OCI-LY1 (cell line): ENCODE results near the gene LAMC2.
"Not testable (repeated sequence)": the region's sequence is repeated elsewhere in the genome, so short reads cannot be mapped to it uniquely, and the experiment has no call there.

ENCODE experiments used
- H2AFZ ChIP-seq: fragments of 200-600 bp; sonication (generic), shearing (Covaris generic); 2 replicates; pipeline ENCODE4 v1.6.0; 2014; ENCODE audit warnings: antibody characterized with exemption, mild to moderate bottlenecking, low read length
- H3F3A ChIP-seq: fragments of 200-600 bp; sonication (generic), shearing (Covaris generic); 2 replicates; pipeline ENCODE4 v1.6.0; 2014; ENCODE audit warnings: mild to moderate bottlenecking, antibody characterized with exemption, low read length, moderate library complexity; ENCODE audit not compliant: insufficient read depth
- H3K27ac ChIP-seq: fragments of 200-600 bp; sonication (generic); 2 replicates; pipeline ENCODE4 v1.5.1; 2014; ENCODE audit warnings: low read length, mixed run types, mild to moderate bottlenecking, low read depth; ENCODE audit not compliant: poor library complexity, severe bottlenecking
- H3K27me3 ChIP-seq: fragments of 200-600 bp; sonication (generic); 2 replicates; pipeline ENCODE4 v1.6.0; 2014; ENCODE audit warnings: antibody characterized with exemption, mild to moderate bottlenecking, low read length, moderate library complexity; ENCODE audit not compliant: insufficient read depth
- H3K36me3 ChIP-seq: fragments of 200-600 bp; sonication (generic); 2 replicates; pipeline ENCODE4 v1.6.1; 2014; ENCODE audit warnings: mild to moderate bottlenecking, antibody characterized with exemption, low read length, moderate library complexity, mixed read lengths; ENCODE audit not compliant: insufficient read depth
- H3K4me1 ChIP-seq: fragments of 200-600 bp; sonication (generic); 2 replicates; pipeline ENCODE4 v1.5.1; 2014; ENCODE audit warnings: mild to moderate bottlenecking, low read length, moderate library complexity; ENCODE audit not compliant: insufficient read depth, severe bottlenecking
- H3K4me2 ChIP-seq: fragments of 200-600 bp; sonication (generic), shearing (Covaris generic); 2 replicates; pipeline ENCODE4 v1.6.1; 2014; ENCODE audit warnings: low read length
- H3K4me3 ChIP-seq: fragments of 200-600 bp; sonication (generic); 2 replicates; pipeline ENCODE4 v1.5.1; 2014; ENCODE audit warnings: low read length, low read depth, mild to moderate bottlenecking, mixed read lengths; ENCODE audit not compliant: poor library complexity, severe bottlenecking
- H3K79me2 ChIP-seq: fragments of 200-600 bp; shearing (Covaris generic); 2 replicates; pipeline ENCODE4 v1.6.1; 2016; ENCODE audit warnings: mixed run types, low read length, mixed read lengths; ENCODE audit not compliant: insufficient read depth
- H3K9ac ChIP-seq: fragments of 200-600 bp; sonication (generic), shearing (Covaris generic); 2 replicates; pipeline ENCODE4 v1.6.1; 2014; ENCODE audit warnings: mild to moderate bottlenecking, low read length, mixed read lengths
- H3K9me2 ChIP-seq: fragments of 200-600 bp; sonication (generic), shearing (Covaris generic); 2 replicates; pipeline ENCODE4 v1.6.1; 2014; ENCODE audit warnings: low read depth, mild to moderate bottlenecking, low read length, mixed read lengths
- H3K9me3 ChIP-seq: fragments of 200-600 bp; shearing (Covaris generic); 2 replicates; pipeline ENCODE4 v1.6.1; 2014; ENCODE audit warnings: low read length, mixed read lengths
- H4K20me1 ChIP-seq: fragments of 200-600 bp; sonication (generic), shearing (Covaris generic); 2 replicates; pipeline ENCODE4 v1.6.0; 2016; ENCODE audit warnings: mild to moderate bottlenecking, low read length; ENCODE audit not compliant: insufficient read depth
- CTCF ChIP-seq: fragments of 200-600 bp; sonication (generic), shearing (Covaris generic); IDR thresholded peaks from 2 replicates; pipeline ENCODE4 v1.5.1; 2017; ENCODE audit warnings: mild to moderate bottlenecking, antibody characterized with exemption, low read length, moderate library complexity, mixed read lengths
- EZH2 ChIP-seq: fragments of 200-600 bp; sonication (generic), shearing (Covaris generic); IDR thresholded peaks from 2 replicates; pipeline ENCODE4 v1.8.0; 2017; ENCODE audit warnings: borderline replicate concordance, mixed run types, mild to moderate bottlenecking, antibody characterized with exemption, low read length, moderate library complexity, mixed read lengths

Gene LAMC2

GRCh38 chr1:183148599-183148998 lies 37.5 kb upstream of the LAMC2 start:
- Histone ChIP-seq H3K4me1 (no peaks in the 10 kb centered on the region), H3K27me3 (no peaks in the 10 kb centered on the region), H2AFZ (no peak overlapping the region), H3F3A (no peaks in the 10 kb centered on the region), H3K9ac (no peak overlapping the region), H3K9me3 (no peaks in the 10 kb centered on the region), H3K79me2 (no peaks in the 10 kb centered on the region), H4K20me1 (no peaks in the 10 kb centered on the region), H3K4me3 (no peak overlapping the region), H3K36me3 (peaks cover 11% of the 10 kb centered on the region), H3K9me2 (no peaks in the 10 kb centered on the region), H3K27ac (no peak overlapping the region), H3K4me2 (no peak overlapping the region)
- no peak for TF ChIP-seq CTCF
- no peak for TF ChIP-seq EZH2

- H3K27me3 ChIP-seq = 0 out of 2 replicates have a peak, but pooled peaks cover 3% of the 10 kb centered on the region
- H3K4me1 ChIP-seq = no peaks in the 10 kb centered on the region
- no peaks in the 10 kb centered on the region for H4K20me1 ChIP-seq
- H3F3A ChIP-seq = no peaks in the 10 kb centered on the region
- no peaks in the 10 kb centered on the region for H3K9me3 ChIP-seq
- H3K27ac ChIP-seq = no peak overlapping the region
- H3K4me2 ChIP-seq = no peak overlapping the region
- H2AFZ ChIP-seq = no peak overlapping the region
- no peaks in the 10 kb centered on the region for H3K79me2 ChIP-seq
- no peak overlapping the region for H3K9ac ChIP-seq
- TF ChIP-seq EZH2 = no peak
- TF ChIP-seq CTCF = no peak
- no peaks in the 10 kb centered on the region for H3K9me2 ChIP-seq
- H3K4me3 ChIP-seq = no peak overlapping the region
- H3K36me3 ChIP-seq = peaks cover 6% of the 10 kb centered on the region; the same call in 1 of the 2 replicates
Observed at GRCh38 chr1:183149273-183149672, 36.8 kb upstream of the LAMC2 start.

- H3K79me2 ChIP-seq, H4K20me1 ChIP-seq, H3K27me3 ChIP-seq, H3K9ac ChIP-seq, H2AFZ ChIP-seq, H3K9me2 ChIP-seq, H3F3A ChIP-seq, H3K4me3 ChIP-seq, H3K36me3 ChIP-seq, H3K27ac ChIP-seq, H3K9me3 ChIP-seq, H3K4me2 ChIP-seq, H3K4me1 ChIP-seq: not testable (repeated sequence)
Observed at GRCh38 chr1:183150032-183150431, 36.0 kb upstream of the LAMC2 start.

GRCh38 chr1:183150445-183150844 lies 35.6 kb upstream of the LAMC2 start:
- Histone ChIP-seq H3K4me3 (no peak overlapping the region), H2AFZ (no peak overlapping the region), H3K9me2 (no peaks in the 10 kb centered on the region), H4K20me1 (no peaks in the 10 kb centered on the region), H3K27me3 (0 out of 2 replicates have a peak, but pooled peaks cover 4% of the 10 kb centered on the region), H3K79me2 (no peaks in the 10 kb centered on the region), H3K27ac (no peak overlapping the region), H3K4me2 (no peak overlapping the region), H3F3A (no peaks in the 10 kb centered on the region), H3K9me3 (no peaks in the 10 kb centered on the region), H3K36me3 (no peaks in the 10 kb centered on the region), H3K9ac (no peak overlapping the region), H3K4me1 (no peaks in the 10 kb centered on the region)
- TF ChIP-seq EZH2 (no peak), CTCF (no peak)
